ENCODE data around the gene ITGA3. TPM values are rescaled to one million over a fixed set of nuclear protein-coding genes. Genes with fewer than 3 reads are reported as not detected.

Gene ITGA3
- total RNA-seq, 2 donors from 2014 or later = 16.6 to 21.7 TPM

GRCh38 chr17:50052822-50053653, 2.9 kb upstream of the ITGA3 start:
- no peaks in the 10 kb centered on the region for H3K36me3 Mint-ChIP-seq (ENCODE audit: low read depth)
- Histone ChIP-seq H3K27me3 (ENCODE audit: control insufficient read depth, insufficient read depth, low read length, poor library complexity, severe bottlenecking) (peaks cover 16% of the 10 kb centered on the region), H3K4me1 (ENCODE audit: control insufficient read depth, insufficient read depth, low read length) (peaks cover 16% of the 10 kb centered on the region), H3K27ac (ENCODE audit: low read depth, low read length) (no peak overlapping the region), H3K9ac (ENCODE audit: extremely low read depth, low read length, poor library complexity, severe bottlenecking) (no peak overlapping the region), H3K36me3 (ENCODE audit: control insufficient read depth, insufficient read depth, low read length) (no peaks in the 10 kb centered on the region), H3K9me3 (ENCODE audit: control insufficient read depth, low read length) (no peaks in the 10 kb centered on the region), H3K4me3 (ENCODE audit: low read length) (peak overlapping the region; percentile 54)
- H3K27ac Mint-ChIP-seq = peak overlapping the region; percentile 64
- H3K4me1 Mint-ChIP-seq = peaks cover 52% of the 10 kb centered on the region
- peak overlapping the region; percentile 24 for H3K4me3 Mint-ChIP-seq
- H3K27me3 Mint-ChIP-seq (ENCODE audit: insufficient read depth) = peaks cover 24% of the 10 kb centered on the region
- no peak for DNase-seq
- TF ChIP-seq CTCF (conservative IDR thresholded peaks at IDR 0.05) = no peak
- WGBS, 2 experiments (ENCODE audit: insufficient coverage in 1 of 2, insufficient read length in 1 of 2) = 80 to 83% methylated on average over 6 to 7 of the region's 7 CpGs
- H3K9me3 Mint-ChIP-seq = no peaks in the 10 kb centered on the region

- no peak overlapping the region for H3K27ac ChIP-seq (ENCODE audit: low read depth, low read length)
- H3K36me3 ChIP-seq (ENCODE audit: control insufficient read depth, insufficient read depth, low read length) = no peaks in the 10 kb centered on the region
- no peaks in the 10 kb centered on the region for H3K9me3 ChIP-seq (ENCODE audit: control insufficient read depth, low read length)
- Mint-ChIP-seq H3K36me3 (ENCODE audit: low read depth) (no peaks in the 10 kb centered on the region), H3K4me3 (peak overlapping the region; percentile 8), H3K27ac (peak overlapping the region; percentile 64), H3K27me3 (ENCODE audit: insufficient read depth) (peaks cover 30% of the 10 kb centered on the region), H3K4me1 (peaks cover 52% of the 10 kb centered on the region), H3K9me3 (no peaks in the 10 kb centered on the region)
- H3K27me3 ChIP-seq (ENCODE audit: control insufficient read depth, insufficient read depth, low read length, poor library complexity, severe bottlenecking) = peaks cover 21% of the 10 kb centered on the region
- DNase-seq = peak; percentile 64
- peaks cover 16% of the 10 kb centered on the region for H3K4me1 ChIP-seq (ENCODE audit: control insufficient read depth, insufficient read depth, low read length)
- H3K4me3 ChIP-seq (ENCODE audit: low read length) = peak overlapping the region; percentile 54
- H3K9ac ChIP-seq (ENCODE audit: extremely low read depth, low read length, poor library complexity, severe bottlenecking) = no peak overlapping the region
- no peak for TF ChIP-seq CTCF (conservative IDR thresholded peaks at IDR 0.05)
- WGBS, 2 experiments (ENCODE audit: insufficient coverage in 1 of 2, insufficient read length in 1 of 2) = 0 to 58% methylated on average over 1 to 3 of the region's 3 CpGs
Observed at GRCh38 chr17:50053654-50053960, 2.3 kb upstream of the ITGA3 start.

- TF ChIP-seq CTCF (conservative IDR thresholded peaks at IDR 0.05) = no peak
- Histone ChIP-seq H3K27me3 (ENCODE audit: control insufficient read depth, insufficient read depth, low read length, poor library complexity, severe bottlenecking) (peaks cover 31% of the 10 kb centered on the region), H3K4me1 (ENCODE audit: control insufficient read depth, insufficient read depth, low read length) (peaks cover 16% of the 10 kb centered on the region), H3K9ac (ENCODE audit: extremely low read depth, low read length, poor library complexity, severe bottlenecking) (no peak overlapping the region), H3K27ac (ENCODE audit: low read depth, low read length) (no peak overlapping the region), H3K36me3 (ENCODE audit: control insufficient read depth, insufficient read depth, low read length) (no peaks in the 10 kb centered on the region), H3K4me3 (ENCODE audit: low read length) (peak overlapping the region; percentile 84), H3K9me3 (ENCODE audit: control insufficient read depth, low read length) (no peaks in the 10 kb centered on the region)
- Mint-ChIP-seq H3K4me1 (peaks cover 52% of the 10 kb centered on the region), H3K9me3 (no peaks in the 10 kb centered on the region), H3K27me3 (ENCODE audit: insufficient read depth) (peaks cover 33% of the 10 kb centered on the region), H3K4me3 (peak overlapping the region; percentile 68), H3K27ac (peak overlapping the region; percentile 86), H3K36me3 (ENCODE audit: low read depth) (no peaks in the 10 kb centered on the region)
- 21 to 43% methylated on average over 9 to 14 of the region's 14 CpGs for WGBS, 2 experiments (ENCODE audit: insufficient coverage in 1 of 2, insufficient read length in 1 of 2)
- DNase-seq = peak; percentile 93
Observed at GRCh38 chr17:50055055-50055425, 870 bp upstream of the ITGA3 start.

Measured in endodermal cell (in vitro differentiated cells).